ENCODE results near the gene OBP2A.

The OBP2A gene

GRCh38 chr9:135555203-135555602 is 9.3 kb downstream of the OBP2A start:
- no peak for DNase-seq

DNA sequence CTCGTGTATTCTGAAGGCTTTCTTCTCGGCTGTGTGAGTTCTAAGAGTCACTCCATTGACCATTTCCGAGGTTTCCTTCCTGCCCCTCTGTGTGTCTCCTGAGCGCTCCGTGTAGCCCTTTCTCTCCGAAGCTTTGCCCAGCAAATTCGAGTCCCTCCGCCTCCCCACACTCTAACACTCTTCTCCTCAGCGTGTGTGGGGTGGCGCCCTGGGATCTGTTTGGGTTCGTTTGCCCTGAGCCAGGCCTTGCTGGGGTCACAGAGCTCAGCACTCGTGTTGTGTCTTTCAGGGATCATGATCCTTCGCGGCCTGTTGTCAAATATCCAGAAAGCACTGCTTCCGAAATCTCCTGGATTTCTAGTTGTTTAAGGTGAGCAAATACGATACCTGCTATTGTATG is 10.0 kb downstream of the OBP2A start:
- no peak for DNase-seq

DNA sequence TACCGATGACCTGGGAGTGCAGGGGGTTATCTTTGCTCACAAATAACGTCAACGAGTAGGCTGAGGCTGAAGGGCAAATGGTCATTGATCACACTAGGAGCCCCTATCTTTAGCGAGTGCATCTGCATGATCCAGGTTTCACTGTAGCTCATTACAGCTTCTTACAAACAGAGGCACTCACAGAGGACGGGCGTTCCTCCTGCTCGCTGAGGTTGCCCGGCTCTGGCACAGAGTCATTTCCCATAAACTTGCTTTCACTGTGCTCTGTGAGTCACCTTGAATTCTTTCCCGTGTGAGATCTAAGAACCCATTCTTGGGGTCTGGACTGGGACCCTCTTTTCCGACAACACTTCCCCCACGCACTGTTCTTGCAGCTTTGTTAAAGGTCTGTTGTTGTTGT is 13.7 kb downstream of the OBP2A start:
- DNase-seq, result no peak

GRCh38 chr9:135561391-135562234 is 15.7 kb downstream of the OBP2A start, which contains the start of gene PAEP:
Gene PAEP, plus strand, starts transcription at chr9:135561756.
- no peak for DNase-seq

GRCh38 chr9:135562235-135562745 is 16.4 kb downstream of the OBP2A start:
- DNase-seq, result no peak

DNA sequence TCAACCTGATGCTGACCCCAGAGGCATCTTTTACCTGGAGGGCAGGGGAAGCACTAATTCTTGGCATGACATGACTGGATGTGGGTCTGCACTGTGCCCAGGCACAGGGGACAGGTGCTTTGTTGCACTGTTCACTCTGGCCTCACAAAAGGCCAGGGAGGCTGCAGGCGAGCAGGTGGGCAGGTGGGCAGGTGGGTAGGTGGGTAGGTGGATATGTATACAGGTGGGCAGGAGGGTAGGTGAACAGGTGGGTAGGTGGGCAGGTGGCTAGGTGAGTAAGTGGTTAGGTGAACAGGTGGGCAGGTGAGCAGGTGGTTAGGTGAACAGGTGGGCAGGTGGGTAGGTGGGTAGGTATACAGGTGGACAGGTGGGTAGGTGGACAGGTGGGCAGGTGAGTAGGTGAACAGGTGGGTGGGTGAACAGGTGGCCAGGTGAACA is 17.1 kb downstream of the OBP2A start:
- no peak for DNase-seq

DNA sequence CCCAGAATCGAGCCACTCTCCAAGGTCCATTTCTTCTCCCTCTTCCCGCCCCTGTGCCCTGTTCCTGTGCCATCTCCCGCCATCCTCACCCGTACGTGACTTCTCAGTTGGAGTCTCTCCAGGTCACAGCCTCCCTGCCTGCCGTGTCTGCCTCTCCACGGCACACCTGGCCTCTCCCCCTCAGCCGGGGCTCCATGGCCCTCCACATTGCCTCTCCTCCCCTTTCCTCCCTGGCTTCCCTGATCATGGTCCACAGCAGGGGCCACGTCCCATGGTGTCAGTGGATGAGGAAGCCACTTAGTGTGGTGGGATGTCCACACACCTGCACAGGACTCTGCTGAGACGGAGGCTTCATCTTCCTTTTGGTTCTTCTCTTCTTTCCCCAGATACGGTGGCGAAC is 17.9 kb downstream of the OBP2A start:
- DNase-seq, result no peak

- no peak for DNase-seq
These were observed 19.3 kb downstream of the OBP2A start for GRCh38 chr9:135565141-135565628.

DNA sequence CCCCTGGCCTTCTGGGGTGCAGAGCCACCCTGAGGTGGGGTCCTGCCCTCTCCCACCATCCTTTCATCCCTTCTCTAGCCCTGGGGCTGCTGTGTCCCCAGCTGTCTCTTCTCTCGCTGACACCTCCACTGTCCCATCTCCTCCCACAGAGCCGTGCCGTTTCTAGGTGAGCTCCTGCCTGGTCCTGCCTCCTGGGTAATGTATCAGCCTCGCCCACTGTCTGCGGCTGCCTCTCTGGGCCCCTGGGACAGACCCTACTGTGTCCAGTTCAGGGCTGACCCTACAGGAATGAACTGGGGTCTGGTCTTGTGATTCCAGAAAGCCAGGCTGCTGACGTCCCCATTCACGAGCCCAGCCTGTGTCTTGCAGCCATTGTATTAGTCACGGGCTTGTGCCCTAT is 19.7 kb downstream of the OBP2A start:
- no peak for DNase-seq

- no peak for DNase-seq
These were observed 20.6 kb downstream of the OBP2A start for GRCh38 chr9:135566552-135566951.

- peak; percentile 13 for DNase-seq
These were observed 21.4 kb downstream of the OBP2A start for GRCh38 chr9:135567311-135567710.

GRCh38 chr9:135568026-135568425 is 22.1 kb downstream of the OBP2A start:
- DNase-seq, result no peak

DNA sequence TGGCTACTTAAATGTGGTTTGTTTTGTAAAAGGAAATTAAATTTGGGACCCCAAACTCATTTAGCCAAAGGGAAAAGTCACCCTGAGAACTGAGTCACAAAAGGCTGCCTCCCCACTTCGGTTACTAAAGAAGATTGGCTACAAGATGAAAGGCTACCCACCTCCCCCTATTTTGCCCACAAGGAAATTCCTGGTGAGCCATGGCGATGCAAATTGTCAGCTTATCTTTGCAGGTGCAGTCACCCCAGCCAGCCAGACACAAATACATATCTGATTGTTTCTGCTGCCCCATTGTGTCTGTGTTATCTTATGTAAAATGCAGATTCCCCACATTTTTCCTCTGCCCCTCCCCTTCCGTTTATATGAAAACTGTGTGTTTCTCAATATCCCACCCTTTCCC is 24.5 kb downstream of the OBP2A start:
- DNase-seq, result no peak

GRCh38 chr9:135572233-135572632 is 26.3 kb downstream of the OBP2A start:
- no peak for DNase-seq

- no peak for DNase-seq
These were observed 27.2 kb downstream of the OBP2A start for GRCh38 chr9:135573124-135573523.

DNA sequence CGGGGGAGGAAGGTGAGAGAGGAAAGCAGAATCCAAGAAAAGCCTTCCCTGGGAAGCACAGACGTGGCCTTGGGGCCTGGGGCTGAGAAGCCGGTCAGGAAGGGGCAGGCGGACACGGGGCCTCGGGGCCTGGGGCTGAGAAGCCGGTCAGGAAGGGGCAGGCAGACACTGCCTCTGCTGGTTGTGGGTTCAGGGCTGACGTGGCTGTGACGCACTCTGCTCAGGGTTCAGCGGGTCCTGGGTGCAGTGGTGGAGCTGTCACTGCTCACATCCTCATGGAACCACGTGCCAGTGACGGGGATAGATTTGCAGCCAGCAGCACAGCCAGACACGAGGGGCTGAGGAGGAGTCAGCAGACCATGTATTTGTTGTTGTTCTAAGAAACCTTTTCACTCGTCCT is 28.4 kb downstream of the OBP2A start:
- DNase-seq, result no peak

DNA sequence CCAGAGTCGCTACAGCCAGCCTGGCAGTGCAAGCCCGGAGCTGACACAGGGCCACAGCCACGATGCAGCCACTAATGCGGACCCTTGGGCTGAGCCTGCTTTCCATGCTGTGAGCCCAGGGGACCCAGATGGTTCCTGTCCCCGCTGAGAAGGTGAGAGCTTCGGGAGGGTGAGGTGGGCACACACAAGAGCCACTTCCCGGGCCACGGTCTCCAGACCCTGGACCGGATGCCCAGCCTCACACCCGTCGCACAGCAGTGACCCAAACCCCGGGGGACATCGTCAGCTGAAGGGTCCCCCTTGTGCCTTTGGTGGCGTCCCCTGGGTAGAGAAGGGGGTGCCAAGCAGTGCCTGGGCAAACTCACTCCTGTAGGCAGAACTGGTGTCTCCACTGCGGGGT is 29.0 kb downstream of the OBP2A start:
- no peak for DNase-seq

- DNase-seq, result no peak
These were observed 30.2 kb downstream of the OBP2A start for GRCh38 chr9:135575995-135576631.

DNA sequence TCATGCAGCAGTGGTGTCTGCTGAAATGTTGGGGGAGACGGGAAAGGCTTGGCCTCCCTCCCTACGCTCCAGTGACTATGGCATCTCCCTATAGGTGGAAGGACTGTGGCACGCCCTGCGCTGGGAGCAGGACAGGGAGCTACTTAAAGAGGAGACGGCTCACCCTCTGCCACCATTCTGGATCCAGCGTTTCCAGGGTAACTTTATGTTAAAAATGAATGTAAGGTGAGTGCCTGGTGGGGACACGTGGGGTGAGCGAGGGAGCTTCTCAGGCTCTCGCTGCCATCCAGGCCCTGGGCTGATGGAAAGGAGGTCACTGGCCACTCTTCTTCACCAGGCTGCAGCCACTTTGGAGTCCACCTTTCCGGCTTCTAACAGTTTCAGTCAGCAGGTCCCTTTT is 31.3 kb downstream of the OBP2A start:
- DNase-seq, result no peak

- DNase-seq, result no peak
These were observed 33.4 kb downstream of the OBP2A start for GRCh38 chr9:135579356-135579755.

DNA sequence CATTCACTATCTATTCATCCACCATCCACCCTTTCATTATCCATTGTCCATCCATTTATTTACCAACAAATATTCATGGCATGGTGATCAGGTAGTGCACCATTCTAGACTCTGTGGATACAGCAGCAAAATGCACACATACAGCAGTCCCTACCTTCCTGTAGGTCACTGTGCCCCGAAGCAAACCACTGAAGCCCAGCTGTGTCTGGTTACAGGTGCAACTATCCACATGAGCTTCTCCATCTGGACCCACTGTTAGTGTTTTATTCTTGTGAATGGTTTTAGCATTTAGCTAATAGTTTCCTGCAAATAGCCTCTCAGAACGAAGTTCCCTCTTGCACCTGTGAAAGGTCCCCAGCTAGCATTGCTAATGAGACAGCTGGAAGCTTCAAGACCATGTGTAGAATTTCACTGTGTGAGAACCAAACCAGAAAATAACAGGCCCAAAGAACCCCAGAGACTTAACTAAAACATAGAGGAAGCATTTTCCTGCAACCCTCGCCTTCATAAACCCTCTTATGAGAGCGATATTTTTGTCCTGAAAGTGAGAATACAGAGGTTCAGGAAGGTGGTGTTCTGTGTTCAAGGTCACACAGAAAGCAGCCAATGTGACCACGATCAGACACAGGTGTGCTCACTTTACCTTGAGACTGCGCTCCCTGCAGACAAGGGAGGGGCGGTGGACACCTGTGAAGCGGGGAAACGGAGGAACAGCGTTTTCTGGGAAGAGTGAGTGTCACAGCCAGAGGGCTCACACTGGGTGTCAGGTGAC is 34.1 kb downstream of the OBP2A start:
- no peak for DNase-seq

DNA sequence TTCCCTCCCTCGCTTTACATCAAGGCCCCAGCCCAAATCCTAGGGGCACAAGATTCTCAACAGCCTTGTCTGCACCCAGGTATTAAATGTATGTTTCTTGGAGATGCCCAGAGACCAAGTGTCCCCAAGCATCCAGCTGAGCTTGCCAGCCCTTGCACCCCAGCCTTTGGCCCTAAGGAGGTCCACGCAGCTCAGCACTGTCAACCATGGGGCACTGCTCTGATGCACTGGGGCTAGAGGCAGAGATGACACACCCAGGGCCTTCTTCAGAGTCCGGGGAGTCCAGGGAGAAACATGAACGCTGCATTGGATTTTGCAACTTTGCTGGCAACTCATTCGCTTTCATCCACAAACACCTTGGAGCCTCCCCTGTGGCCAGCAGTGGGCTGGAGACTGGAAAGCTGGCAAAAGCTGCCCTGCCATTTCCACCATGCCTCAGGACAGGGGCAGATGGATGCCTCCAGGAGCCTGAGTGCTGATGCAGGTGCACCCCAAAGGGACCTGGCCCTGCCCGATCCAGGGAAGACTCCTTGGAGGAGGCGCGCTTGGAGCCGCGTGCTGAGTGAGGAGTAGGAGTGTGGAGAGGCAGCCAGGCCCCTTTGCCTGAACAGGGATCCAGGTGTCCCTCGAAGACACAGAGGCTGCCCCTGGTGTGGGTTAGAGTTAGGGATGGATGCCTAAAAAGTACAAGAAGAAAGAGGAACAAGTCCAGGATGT is 34.9 kb downstream of the OBP2A start:
- DNase-seq, result no peak

Measured in NCI-H69 (cell line).